Nephron (organoid): Measurements from ENCODE around the gene PREB.

Experiments used
- H3K27ac Mint-ChIP-seq, 3 experiments: 2 replicates each; pipeline ENCODE4 v1.8.0; 2020; ENCODE audit warnings: mixed read lengths in 3 of 3, mild to moderate bottlenecking in 2 of 3, moderate library complexity in 1 of 3
- H3K27me3 Mint-ChIP-seq: 2 replicates; pipeline ENCODE4 v1.8.0; 2021; ENCODE audit warnings: low read depth, mild to moderate bottlenecking, moderate library complexity, mixed read lengths
- H3K36me3 Mint-ChIP-seq: 2 replicates; pipeline ENCODE4 v1.8.0; 2020; ENCODE audit warnings: low read depth, mixed read lengths
- H3K4me1 Mint-ChIP-seq: 2 replicates; pipeline ENCODE4 v1.8.0; 2020; ENCODE audit warnings: mixed read lengths
- H3K4me3 Mint-ChIP-seq, 3 experiments: 2 replicates each; pipeline ENCODE4 v1.8.0; 2020; ENCODE audit warnings: mild to moderate bottlenecking in 3 of 3, mixed read lengths in 3 of 3, moderate library complexity in 2 of 3
- H3K9me3 Mint-ChIP-seq: 2 replicates; pipeline ENCODE4 v1.8.0; 2020; ENCODE audit warnings: mixed read lengths
- CTCF ChIP-seq, 3 experiments: fragments of 200-600 bp; sonication (generic); IDR thresholded peaks; one replicate each; pipeline ENCODE4 v1.5.0; 2021; ENCODE audit warnings: antibody characterized with exemption in 3 of 3; ENCODE audit not compliant: unreplicated experiment in 3 of 3

PREB gene

GRCh38 chr2:27150639-27151230, 16.3 kb upstream of the PREB start:
- H3K4me3 Mint-ChIP-seq, result peak overlapping the region in 2 of 3 experiments; percentile 28 to 78
- H3K4me1 Mint-ChIP-seq, result peaks cover 50% of the 10 kb centered on the region
- peak overlapping the region; percentile 16 to 97 (median 94) for H3K27ac Mint-ChIP-seq
- no peak for TF ChIP-seq CTCF (IDR thresholded peaks at IDR 0.05; ENCODE audit: unreplicated experiment in 3 of 3)
- H3K27me3 Mint-ChIP-seq, result peaks cover 4% of the 10 kb centered on the region
- H3K36me3 Mint-ChIP-seq, result no peaks in the 10 kb centered on the region
- H3K9me3 Mint-ChIP-seq, result no peaks in the 10 kb centered on the region

GRCh38 chr2:27149570-27150405, 15.4 kb upstream of the PREB start:
- TF ChIP-seq CTCF (IDR thresholded peaks at IDR 0.05; ENCODE audit: unreplicated experiment in 3 of 3), result no peak
- peaks cover 3% of the 10 kb centered on the region for H3K27me3 Mint-ChIP-seq
- H3K4me3 Mint-ChIP-seq, result no peak overlapping the region
- no peaks in the 10 kb centered on the region for H3K9me3 Mint-ChIP-seq
- peaks cover 49% of the 10 kb centered on the region for H3K4me1 Mint-ChIP-seq
- H3K27ac Mint-ChIP-seq, result peak overlapping the region in 1 of 3 experiments; percentile 97
- no peaks in the 10 kb centered on the region for H3K36me3 Mint-ChIP-seq

GRCh38 chr2:27148801-27149439, 14.5 kb upstream of the PREB start, which contains the start of gene TCF23:
Gene TCF23, plus strand, starts transcription at chr2:27149004. Its CDS starts 130 bp downstream, at chr2:27149134.
- H3K27me3 Mint-ChIP-seq, result no peaks in the 10 kb centered on the region
- H3K27ac Mint-ChIP-seq, result peak within 1 kb of the TSS in 2 of 3 experiments; percentile 90 to 97
- no peak for TF ChIP-seq CTCF (IDR thresholded peaks at IDR 0.05; ENCODE audit: unreplicated experiment in 3 of 3)
- peaks cover 41% of the 10 kb centered on the region for H3K4me1 Mint-ChIP-seq
- H3K9me3 Mint-ChIP-seq, result no peaks in the 10 kb centered on the region
- peak within 1 kb of the TSS in 2 of 3 experiments; percentile 23 to 78 for H3K4me3 Mint-ChIP-seq
- H3K36me3 Mint-ChIP-seq, result no peaks in the 10 kb centered on the region

GRCh38 chr2:27147935-27148334, 13.5 kb upstream of the PREB start:
- Mint-ChIP-seq H3K4me1 (peaks cover 34% of the 10 kb centered on the region), H3K9me3 (peaks cover 6% of the 10 kb centered on the region)

GRCh38 chr2:27145682-27146081, 11.2 kb upstream of the PREB start:
- H3K36me3 Mint-ChIP-seq, result no peaks in the 10 kb centered on the region
- H3K9me3 Mint-ChIP-seq, result peaks cover 8% of the 10 kb centered on the region
- H3K27ac Mint-ChIP-seq, result peak overlapping the region; percentile 10 to 50 (median 27)
- peaks cover 30% of the 10 kb centered on the region for H3K4me1 Mint-ChIP-seq
- no peak overlapping the region for H3K4me3 Mint-ChIP-seq
- H3K27me3 Mint-ChIP-seq, result peaks cover 6% of the 10 kb centered on the region
- no peak for TF ChIP-seq CTCF (IDR thresholded peaks at IDR 0.05; ENCODE audit: unreplicated experiment in 3 of 3)

More at GRCh38 chr2:27147935-27148334, 13.5 kb upstream of the PREB start:
- Mint-ChIP-seq H3K4me3 (no peak overlapping the region), H3K36me3 (no peaks in the 10 kb centered on the region), H3K27me3 (peaks cover 6% of the 10 kb centered on the region), H3K27ac (peak overlapping the region in 1 of 3 experiments; percentile 97)
- no peak for TF ChIP-seq CTCF (IDR thresholded peaks at IDR 0.05; ENCODE audit: unreplicated experiment in 3 of 3)
